Stimulated activated CD4-positive, alpha-beta T cell treated with anti-CD3 and anti-CD28 coated beads, Interleukin-2, amount 100 ng/mL, for 24 hours (primary cell): Measurements from ENCODE around the gene PARVG.
"Not testable (repeated sequence)": the region's sequence is repeated elsewhere in the genome, so short reads cannot be mapped to it uniquely, and the experiment has no call there.

Source experiments
- DNase-seq, 2 donors: peaks; one replicate each; pipeline ENCODE4 v3.0.0-alpha.2; 2020

PARVG gene

GRCh38 chr22:44217346-44217745 lies 36.6 kb downstream of the PARVG start:
- no peak for DNase-seq

- DNase-seq, result no peak
Observed at GRCh38 chr22:44218071-44218470, 37.3 kb downstream of the PARVG start.

GRCh38 chr22:44219101-44219870 lies 38.6 kb downstream of the PARVG start:
- no peak for DNase-seq

GRCh38 chr22:44220727-44221680 lies 40.3 kb downstream of the PARVG start:
- no peak for DNase-seq

- no peak for DNase-seq
Observed at GRCh38 chr22:44221710-44222475, 41.2 kb downstream of the PARVG start.

GRCh38 chr22:44224166-44224565 lies 43.4 kb downstream of the PARVG start:
- no peak for DNase-seq

GRCh38 chr22:44225091-44225689 lies 44.5 kb downstream of the PARVG start:
- DNase-seq, result no peak

- no peak for DNase-seq
Observed at GRCh38 chr22:44225812-44226211, 45.1 kb downstream of the PARVG start.

GRCh38 chr22:44229331-44229730 lies 48.6 kb downstream of the PARVG start:
- DNase-seq, result no peak

GRCh38 chr22:44229809-44230208 lies 49.1 kb downstream of the PARVG start:
- DNase-seq, result no peak

- DNase-seq, result no peak
Observed at GRCh38 chr22:44231233-44231632, 50.5 kb downstream of the PARVG start.

- not testable (repeated sequence) for DNase-seq
Observed at GRCh38 chr22:44234372-44234771, 53.6 kb downstream of the PARVG start.

- DNase-seq, result no peak
Observed at GRCh38 chr22:44237290-44237689, 56.6 kb downstream of the PARVG start.

- DNase-seq, result not testable (repeated sequence)
Observed at GRCh38 chr22:44241121-44241520, 60.4 kb downstream of the PARVG start.

- no peak for DNase-seq
Observed at GRCh38 chr22:44242946-44243724, 62.4 kb downstream of the PARVG start.

GRCh38 chr22:44243761-44244160 lies 63.0 kb downstream of the PARVG start:
- DNase-seq, result no peak

- no peak for DNase-seq
Observed at GRCh38 chr22:44244265-44244822, 63.6 kb downstream of the PARVG start.

- no peak for DNase-seq
Observed at GRCh38 chr22:44245438-44245837, 64.7 kb downstream of the PARVG start.

- no peak for DNase-seq
Observed at GRCh38 chr22:44245867-44246266, 65.1 kb downstream of the PARVG start.

GRCh38 chr22:44246615-44247326 lies 66.0 kb downstream of the PARVG start:
- DNase-seq, result no peak

- no peak for DNase-seq
Observed at GRCh38 chr22:44247346-44247745, 66.6 kb downstream of the PARVG start.
